Activated CD4-positive, alpha-beta T cell treated with anti-CD3 and anti-CD28 coated beads, Interleukin-2, amount 50 U/mL, for 24 hours (primary cell): Measurements from ENCODE around the gene DENND4A.
A peak's percentile ranks its signal among the peaks of the same experiment; 100 is the strongest.
"Not testable (repeated sequence)": the region's sequence is repeated elsewhere in the genome, so short reads cannot be mapped to it uniquely, and the experiment has no call there.

ENCODE experiments used
- DNase-seq, 2 donors: peaks; one replicate each; pipeline ENCODE4 v3.0.0-alpha.2; 2020; ENCODE audit warnings: low read depth in 1 of 2, low spot score in 1 of 2

The DENND4A gene

DNA sequence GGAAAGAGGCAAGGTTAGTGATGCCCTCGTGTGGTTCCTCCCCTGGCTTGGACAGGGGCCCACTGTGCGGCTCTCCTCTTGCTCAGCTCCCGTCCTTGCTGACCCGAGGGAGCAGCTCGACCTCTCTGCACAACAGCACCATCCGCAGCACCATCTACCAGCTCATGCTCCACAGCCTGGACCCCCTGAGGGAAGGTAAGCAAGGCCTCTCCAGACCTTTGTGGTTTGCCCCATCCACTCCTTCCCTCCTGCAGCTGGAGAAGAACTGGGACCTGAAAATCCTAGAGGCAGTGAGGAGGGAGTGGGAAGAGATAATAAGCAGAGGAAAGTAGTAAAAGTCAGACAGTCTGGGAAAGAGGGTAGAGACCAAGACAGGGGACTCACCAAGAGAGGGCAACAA, 152.6 kb downstream of the DENND4A start:
- no peak for DNase-seq

DNA sequence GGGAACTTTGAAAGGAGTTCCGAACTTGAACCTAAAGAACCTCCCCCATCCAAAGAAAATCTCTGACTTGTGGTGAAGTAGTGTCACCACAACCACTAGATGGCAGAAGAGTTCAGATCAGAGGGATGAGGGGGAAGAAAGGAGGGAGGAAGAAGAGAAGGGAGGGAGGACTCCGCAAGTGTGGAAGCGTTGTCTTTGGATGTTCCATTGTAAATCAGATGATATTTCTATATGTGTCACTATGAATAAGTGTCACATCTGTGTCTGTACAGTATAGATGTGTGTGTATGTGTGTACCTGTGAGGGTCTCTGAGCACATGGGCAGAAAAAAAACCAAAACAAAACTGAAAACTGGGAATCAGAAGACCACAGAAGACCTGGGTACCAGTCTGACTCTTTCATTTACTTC, 153.4 kb downstream of the DENND4A start:
- peak in 1 of 2 donors; percentile 35 for DNase-seq

DNA sequence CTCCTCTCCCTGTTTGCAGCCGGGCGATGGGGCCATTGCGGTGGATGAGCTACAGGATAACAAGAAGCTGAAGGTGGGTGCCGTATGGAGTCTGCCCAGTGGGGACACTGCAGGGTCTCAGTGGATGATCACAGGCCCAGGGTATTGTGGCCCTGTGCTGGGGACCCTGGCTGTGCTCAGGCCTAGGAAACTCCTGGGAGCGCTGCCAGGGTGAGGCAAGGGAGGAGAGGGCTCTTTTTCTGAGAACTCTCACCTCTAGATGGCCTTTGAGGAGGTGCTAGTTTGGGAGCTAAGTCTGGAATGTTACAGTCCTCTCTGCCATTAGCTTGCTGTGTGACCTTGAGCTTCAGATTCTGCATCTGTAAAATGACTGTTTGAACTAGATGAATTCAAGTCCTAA, 154.0 kb downstream of the DENND4A start:
- DNase-seq, result no peak

DNA sequence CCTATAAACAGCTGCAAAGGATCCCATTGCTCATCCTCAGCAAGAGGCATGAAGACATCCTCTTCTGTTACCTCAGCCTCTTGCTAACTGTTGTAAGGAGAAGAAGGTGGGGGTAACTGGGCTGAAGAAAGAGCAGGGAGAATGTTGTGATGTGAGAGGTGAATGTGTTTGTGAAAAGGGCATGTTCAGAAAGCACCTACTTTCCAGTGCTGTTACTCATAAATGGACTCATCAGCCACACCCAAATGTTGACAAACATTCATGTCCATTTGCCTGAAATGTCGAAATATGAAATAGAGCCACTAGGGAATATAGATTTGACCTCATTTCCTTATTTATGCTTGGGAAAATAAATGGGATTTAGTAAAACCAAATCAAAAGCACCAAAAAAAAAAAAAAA, 157.7 kb downstream of the DENND4A start:
- DNase-seq, result no peak

DNA sequence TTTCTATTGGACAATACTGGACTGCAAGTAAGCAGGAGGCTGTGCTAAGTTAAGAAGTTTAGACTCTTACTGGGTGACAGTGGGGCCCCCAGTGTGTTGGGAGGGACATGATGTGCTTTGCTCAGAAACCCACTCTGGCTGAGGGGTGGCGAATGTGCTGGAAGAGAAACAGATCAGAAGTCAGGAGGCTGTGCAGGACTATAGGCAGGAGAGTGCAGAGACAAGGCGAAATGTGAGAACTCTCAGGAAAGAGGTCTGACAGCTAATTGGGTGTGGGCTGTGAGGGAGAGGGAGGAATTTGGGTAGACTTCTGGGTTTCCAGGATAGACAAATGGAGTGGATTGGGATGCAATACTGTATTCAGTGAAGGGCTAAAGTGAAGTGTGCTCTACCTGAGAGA, 158.3 kb downstream of the DENND4A start:
- DNase-seq, result no peak

DNA sequence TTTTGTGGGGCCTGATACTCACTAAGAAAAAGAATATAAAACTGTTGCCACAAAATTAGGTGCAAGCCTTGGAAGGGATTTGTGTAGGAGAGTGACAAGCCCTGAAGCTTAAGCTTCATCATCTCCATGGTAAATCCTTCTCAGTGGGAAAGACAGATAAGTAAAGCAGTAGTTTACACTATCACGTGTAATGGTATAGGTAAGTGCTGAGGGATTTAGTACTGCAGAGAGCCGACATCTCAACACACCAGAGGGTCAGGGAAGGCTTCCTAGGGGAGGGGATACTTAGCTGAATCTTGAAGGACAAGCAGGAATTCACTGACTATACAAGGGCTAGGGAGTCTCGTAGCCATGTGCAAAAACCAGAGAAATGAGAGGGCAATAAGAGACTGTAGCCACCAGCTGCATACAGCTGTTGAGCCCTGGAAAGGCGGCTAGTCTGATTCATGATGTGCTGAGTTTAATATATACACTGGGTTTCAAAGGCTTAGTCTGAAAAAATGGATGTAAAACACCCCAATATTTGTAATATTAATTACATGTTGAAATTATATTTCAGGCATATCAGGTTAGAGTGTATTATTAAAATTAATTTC, 159.2 kb downstream of the DENND4A start:
- no peak for DNase-seq

DNA sequence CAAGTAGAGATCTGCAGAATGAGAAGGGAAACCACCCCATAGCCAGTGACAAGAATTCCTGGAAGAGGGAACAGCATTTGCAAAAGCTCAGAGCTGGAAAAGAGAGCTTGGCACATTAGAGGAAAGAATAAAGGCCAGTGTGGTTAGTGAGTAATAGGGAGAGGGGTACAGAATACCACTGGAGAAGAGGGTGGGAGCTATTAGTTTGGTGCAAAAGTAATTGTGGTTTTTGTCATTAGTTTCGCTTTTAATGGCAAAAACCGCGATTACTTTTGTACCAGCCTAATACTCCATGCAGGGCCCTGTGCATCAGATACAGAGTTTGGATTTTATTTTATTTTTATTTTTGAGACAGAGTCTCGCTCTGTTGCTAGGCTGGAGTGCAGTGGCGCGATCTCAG, 160.6 kb downstream of the DENND4A start:
- DNase-seq, result no peak

DNA sequence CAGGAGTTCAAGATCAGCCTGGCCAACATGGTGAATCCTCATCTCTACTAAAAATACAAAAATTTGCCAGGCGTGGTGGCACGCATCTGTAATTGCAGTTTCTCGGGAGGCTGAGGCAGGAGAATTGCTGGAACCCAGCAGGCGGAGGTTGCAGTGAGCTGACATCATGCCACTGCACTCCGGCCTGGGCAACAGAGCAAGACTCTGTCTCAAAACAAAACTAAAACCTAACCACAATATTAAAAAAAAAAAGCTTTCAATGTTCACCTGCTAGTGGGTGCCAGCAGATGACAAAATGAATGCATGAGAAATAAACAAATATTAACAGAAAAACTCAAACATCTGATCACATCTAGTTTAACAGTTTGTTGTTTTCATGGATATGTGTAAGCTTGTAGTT, 161.3 kb downstream of the DENND4A start:
- DNase-seq, result no peak

DNA sequence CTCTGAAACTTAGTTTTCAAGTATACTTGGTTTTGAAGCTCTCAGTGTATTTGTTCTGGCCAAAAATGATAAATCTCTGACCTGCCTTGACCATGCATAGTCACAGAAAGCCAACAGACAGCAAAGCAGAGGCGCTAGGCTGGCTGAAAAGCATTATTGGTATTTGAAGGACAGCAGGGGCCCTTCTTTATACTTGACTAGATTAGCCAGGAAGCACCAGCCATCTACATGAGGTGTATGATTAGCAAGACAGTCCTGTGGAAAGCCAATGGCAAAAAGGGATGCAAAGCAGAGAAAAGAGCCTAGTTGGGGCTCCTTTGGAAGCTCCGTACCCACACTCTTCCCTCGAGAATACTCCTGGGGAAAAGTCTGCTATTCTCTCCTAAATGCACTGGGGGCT, 162.5 kb downstream of the DENND4A start:
- DNase-seq, result no peak

DNA sequence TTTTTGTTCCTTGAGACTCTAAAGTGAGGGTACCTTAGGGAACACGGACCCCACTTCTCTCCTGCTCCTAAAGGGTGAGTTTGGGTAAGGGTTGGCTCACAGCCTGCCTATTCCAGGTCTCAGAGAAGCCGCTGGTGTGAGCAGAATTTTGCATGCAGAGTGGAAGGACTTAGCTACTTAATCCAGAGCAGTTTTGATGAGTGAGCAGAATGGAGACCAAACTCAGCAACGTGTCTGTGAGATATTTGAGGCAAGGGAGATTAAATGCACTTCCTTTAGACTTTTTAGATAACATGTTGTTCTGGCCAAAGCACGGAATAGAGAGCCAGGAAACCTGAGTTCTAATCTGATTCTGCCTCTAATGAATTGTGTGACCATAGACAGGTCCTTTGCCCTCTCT, 165.2 kb downstream of the DENND4A start:
- no peak for DNase-seq

DNA sequence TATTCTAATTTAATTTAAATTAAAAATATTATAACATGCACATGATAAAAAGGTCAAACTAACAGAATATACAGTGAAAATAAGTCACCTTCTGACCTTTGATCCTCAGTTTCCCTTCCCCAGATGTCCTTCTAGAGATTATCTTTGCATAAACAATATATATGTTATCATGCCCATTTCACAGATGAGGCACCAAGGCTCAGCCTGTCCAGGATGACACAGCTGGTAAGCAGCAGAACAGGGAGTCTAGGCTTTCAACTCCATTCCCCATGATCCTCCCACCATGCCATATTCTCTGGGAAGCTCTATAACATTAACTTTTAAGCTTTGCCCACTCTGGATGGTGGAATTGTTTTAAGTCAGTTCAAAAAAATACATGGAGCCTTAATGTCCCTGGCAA, 169.0 kb downstream of the DENND4A start:
- DNase-seq, result no peak

DNA sequence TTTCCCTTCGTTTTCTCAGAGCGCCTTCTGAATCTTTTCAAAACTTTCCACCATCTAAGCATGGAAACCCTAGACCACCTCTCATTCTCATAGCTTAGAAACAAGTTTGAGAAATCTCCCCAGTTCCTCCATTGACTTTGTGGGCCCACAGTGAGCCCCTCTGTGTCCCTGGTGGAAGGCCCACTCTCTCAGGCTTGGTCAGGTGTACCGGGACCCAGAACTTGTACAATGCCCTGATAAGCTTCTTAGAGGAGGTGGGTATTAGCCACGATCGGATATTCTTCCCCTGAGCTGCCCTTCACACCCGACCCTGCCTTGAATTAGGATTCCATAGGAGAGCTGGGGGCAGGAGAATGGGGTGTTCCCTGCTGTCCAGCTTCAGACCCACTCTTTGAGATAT, 170.5 kb downstream of the DENND4A start, which contains the start of gene SLC24A1:
Gene SLC24A1 (plus strand): TSS at position 301 of the 400 bp plus-strand sequence. CDS start 2,143 bp downstream, outside the sequence.
- DNase-seq, result no peak

DNA sequence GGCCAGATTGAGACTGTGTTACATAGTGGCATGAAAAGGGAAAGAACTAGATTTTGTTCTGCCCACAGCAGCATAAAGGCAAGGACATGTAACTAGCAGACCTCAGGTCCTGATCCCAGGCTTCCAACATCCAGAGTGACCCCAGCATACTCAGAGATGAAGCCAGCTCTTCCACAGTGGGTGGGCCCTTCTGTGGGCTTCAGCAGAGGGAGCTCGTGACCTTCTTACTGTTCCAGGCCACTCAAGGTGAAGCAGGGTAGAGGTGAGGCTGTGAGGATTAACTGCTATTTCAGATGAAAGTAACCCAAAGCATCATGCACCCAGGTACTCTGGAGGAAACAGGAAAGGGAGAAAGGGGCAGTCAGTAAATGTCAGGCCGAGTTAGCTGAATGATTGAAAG, 171.3 kb downstream of the DENND4A start:
- no peak for DNase-seq

DNA sequence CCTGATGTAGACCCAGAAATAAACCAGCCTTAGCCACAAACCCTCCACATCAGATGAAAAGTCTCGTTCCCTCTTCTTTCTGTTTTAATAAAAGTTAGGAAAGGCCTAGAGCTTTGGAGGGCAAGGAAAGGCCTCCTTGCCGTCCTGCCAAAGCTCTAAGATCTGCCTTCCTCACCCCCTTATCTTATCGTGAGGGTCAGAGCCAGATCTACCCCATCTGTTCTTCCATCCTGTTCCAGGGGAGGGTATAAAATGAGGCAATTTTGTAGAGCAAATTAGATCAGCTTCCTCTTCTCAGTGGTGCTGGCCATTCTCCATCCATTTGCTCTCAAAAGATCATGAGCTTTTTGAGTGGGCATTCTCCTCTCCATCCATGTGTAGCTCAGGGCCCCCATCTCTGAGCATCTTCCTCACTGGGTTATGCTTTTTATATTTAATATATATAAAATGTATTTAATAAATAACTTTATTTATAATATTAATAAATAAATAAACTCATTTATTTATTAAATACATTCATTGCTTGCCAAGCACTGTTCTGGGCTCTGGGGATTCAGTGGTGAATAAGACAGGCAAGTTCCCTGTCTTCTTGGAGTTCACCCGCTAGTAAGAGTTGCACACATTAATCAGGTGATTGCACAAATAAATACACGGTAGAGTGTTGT, 172.3 kb downstream of the DENND4A start:
- no peak for DNase-seq

DNA sequence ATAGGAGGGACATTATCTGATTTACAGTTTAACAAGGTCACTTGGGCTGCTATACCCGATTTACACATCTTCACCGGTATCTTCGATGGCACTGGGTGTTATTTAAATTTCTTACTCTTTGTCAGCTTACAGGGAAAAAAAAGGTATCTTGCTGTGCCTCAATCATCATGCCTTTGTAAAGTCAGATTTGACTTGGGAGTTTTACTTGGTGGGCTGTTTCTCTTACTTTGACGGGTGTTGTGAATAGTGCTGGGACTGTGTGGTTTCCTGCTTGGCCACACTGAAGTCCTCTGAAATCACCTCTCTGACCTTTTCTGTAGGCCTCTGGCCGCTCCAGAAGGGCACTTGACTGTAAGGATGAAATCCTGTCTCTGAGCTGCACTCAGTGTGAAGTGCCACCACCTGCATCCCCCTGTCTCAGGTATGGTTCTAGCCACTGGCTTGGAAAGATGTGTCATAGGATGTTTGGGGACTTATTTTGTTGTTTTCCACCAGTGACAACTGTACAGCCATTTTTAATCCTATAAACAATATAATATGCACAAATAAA, 173.5 kb downstream of the DENND4A start:
- DNase-seq, result no peak

DNA sequence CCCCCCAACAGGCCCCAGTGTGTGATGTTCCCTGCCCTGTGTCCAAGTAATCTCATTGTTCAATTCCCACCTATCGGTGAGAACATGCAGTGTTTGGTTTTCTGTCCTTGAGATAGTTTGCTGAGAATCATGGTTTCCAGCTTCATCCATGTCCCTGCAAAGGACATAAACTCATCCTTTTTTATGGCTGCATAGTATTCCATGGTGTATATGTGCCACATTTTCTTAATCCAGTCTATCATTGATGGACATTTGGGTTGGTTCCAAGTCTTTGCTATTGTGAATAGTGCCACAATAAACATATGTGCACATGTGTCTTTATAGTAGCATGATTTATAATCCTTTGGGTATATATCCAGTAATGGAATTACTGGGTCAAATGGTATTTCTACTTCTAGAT, 176.2 kb downstream of the DENND4A start:
- DNase-seq, result not testable (repeated sequence)

DNA sequence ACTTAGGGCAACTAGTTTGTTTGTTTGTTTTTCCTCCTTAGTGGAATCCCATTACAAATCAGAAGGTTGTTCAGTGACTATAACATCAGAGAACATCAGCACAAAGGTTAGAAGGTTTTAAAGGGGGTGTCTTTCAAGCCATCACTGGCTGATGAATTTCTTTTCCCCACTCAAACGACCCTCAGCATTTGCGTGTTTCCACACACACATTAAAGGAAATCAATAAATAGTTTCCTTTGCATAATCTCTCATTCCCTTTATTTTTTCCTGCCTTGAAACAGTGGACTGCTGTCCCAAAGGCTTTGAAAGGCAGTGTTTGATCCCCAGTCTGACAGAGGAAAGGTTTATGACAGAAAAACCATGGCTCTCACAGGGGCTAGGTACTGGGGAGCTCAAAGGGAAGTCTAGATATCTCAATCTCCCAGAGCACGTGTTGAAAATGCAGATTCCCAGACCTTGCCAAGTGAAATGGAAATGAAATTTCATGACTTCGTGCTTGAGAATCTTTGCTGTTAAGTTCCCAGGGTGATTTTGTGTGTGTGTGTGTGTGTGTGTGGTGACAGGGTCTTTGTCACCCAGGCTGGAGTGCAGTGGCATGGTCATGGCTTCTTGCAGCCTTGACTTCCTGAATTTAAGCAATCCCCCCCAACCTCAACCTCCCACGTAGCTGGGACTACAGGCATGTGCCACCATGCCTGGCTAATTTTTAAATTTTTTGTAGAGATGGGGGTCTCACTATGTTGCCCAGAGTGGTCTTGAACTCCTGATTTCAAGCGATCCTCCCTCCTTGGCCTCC, 178.9 kb downstream of the DENND4A start:
- no peak for DNase-seq

DNA sequence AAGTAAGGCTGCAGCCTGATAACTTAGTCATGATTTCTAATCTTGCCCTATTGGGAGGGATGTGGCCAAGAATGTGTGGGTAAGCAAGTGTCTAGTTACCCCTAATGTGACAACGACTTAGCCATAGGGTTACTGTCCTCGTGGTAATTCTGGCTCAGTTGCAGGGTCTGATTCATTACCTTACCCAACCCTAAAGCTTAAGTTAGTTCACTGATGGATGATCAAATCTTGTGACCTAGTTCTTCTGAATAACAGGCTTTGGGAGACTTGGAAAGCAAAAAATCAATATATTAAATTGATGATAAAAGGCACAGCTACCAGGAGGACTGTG, 179.5 kb downstream of the DENND4A start:
- no peak for DNase-seq

DNA sequence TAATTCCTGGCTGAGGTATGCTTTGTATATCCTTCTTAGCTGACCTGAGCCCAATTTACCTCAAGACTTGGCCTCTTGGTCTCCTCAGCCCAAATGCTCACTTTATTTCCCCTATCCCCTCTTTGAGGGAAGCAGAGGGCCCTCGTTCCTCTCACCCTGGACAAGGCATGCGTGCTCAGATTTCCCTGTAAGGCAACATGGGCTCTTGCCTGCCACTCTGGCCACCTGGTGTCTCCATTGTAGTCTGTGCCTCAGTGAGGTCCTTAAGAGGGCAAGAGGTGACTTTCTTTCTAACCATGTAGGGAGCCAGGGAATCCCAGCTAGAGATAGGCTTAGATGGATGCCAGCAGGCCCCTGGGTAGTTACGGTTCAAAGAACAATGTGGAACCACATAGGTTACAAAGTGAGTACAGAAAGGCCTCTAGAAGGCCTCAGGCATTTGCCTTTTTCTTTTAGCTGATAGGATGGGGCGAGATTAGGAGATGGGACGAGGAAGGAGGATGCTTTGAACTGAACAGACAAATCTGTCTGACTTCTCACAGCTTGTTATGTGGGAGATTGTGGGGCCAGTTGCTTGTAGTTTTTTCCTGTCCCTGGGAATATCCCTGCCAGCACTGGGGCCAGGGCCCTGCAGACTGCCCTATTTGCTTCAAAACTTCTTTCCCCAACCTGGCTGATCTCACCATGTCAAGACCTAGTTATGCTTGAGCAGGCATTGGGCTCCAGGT, 180.0 kb downstream of the DENND4A start:
- DNase-seq, result no peak

DNA sequence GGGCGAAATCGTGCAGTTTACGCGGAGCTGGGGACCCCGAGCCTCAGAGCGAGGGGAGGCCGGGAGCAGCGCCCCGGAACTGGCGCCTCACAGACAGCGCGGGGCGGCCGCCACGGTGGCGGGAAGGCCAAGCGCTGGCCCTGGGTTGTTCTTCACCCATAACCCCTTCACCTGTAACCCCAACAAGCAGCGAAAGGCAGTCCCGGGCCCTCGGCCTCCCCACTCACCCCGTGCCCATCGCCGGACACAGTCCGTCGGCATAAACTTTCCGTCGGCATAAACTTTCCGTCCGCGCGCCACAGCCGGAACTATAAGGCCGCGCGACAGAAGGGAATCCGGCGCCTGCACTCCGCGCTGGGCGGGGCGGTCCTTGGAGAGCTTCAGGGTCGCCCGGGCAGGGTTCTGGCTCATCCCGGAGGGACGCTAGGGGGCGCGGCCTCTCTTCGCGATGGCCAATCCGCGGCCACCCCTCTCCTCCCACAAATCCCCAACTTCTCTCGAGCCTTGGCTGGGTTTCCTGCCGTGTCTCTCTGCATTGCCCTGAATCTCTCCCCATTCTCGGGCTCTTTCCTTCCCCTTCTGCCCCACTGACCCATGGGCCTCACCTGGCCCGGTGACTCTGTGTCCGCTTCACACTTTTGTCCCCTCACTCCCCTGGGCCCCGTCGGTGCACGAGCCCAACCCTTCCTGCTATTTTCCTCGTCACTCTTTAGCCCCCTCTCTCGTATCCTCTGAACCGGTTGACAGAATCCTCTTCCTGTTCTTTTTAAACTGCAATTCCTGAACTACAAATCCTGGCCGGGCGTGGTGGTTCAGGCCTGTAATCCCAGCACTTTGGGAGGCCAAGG, 181.0 kb downstream of the DENND4A start, which contains the start of gene INTS14:
Gene INTS14 (minus strand): TSS at position 261 of the 848 bp plus-strand sequence. CDS start 3,751 bp downstream, outside the sequence.
- DNase-seq, result peak; percentile 85 to 96
